Mesothelial cell of epicardium (in vitro differentiated cells): ENCODE data around the gene HSPA1L. TPM values are rescaled to one million over a fixed set of nuclear protein-coding genes. Genes with fewer than 3 reads are reported as not detected.
"Not testable (repeated sequence)": the region's sequence is repeated elsewhere in the genome, so short reads cannot be mapped to it uniquely, and the experiment has no call there.

Source experiments
- DNase-seq, 2 experiments: peaks; one replicate each; pipeline ENCODE4 v3.0.0; 2021; ENCODE audit warnings: low spot score in 2 of 2; ENCODE audit not compliant: unreplicated experiment in 2 of 2
- H3K27ac Mint-ChIP-seq: 2 replicates; pipeline ENCODE4 v1.8.0; 2021; ENCODE audit warnings: mixed read lengths
- H3K27me3 Mint-ChIP-seq: 2 replicates; pipeline ENCODE4 v1.8.0; 2021; ENCODE audit warnings: low read depth, mixed read lengths
- H3K36me3 Mint-ChIP-seq: 2 replicates; pipeline ENCODE4 v1.8.0; 2021; ENCODE audit warnings: mixed read lengths
- H3K4me1 Mint-ChIP-seq: 2 replicates; pipeline ENCODE4 v1.8.0; 2021; ENCODE audit warnings: mixed read lengths
- H3K4me3 Mint-ChIP-seq: 2 replicates; pipeline ENCODE4 v1.8.0; 2021; ENCODE audit warnings: mild to moderate bottlenecking, moderate library complexity, mixed read lengths
- H3K9me3 Mint-ChIP-seq: 2 replicates; pipeline ENCODE4 v1.8.0; 2021; ENCODE audit warnings: mixed read lengths
- total RNA-seq: library from RNA; stranded (reverse); gene quantifications from 3 replicates; pipeline ENCODE4 v1.2.1, GENCODE V29; 2021
- TF ChIP-seq, protein P1 (sequence below): fragments of 200-600 bp; sonication (generic); IDR thresholded peaks from one replicate; pipeline ENCODE4 v1.5.0; 2021; ENCODE audit warnings: antibody characterized with exemption; ENCODE audit not compliant: unreplicated experiment

The HSPA1L gene
- total RNA-seq, 1 donor from 2014 or later = 2.2 TPM

DNA sequence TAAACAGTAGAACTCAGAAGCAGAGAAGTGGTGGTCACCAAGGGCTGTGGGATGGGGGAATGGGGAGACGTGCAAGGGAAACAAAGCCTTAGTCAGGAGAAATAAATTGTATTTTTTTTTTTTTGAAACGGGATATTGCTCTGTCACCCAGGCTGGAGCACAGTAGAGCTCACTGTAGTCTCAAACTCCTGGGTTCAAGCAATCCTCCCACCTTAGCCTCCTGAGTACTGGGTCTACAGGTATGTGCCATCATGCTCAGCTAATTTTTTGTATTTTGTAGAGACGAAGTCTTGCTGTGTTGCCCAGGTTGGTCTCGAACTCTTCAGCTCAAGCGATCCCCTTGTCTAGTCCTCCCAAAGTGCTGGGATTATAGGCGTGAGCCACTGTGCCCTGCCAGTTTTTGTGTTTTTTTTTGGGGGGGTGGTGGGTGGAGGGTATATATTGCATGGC is 15.8 kb upstream of the HSPA1L start:
- Mint-ChIP-seq H3K4me1 (peaks cover 31% of the 10 kb centered on the region), H3K9me3 (no peaks in the 10 kb centered on the region), H3K36me3 (no peaks in the 10 kb centered on the region), H3K27ac (peak overlapping the region; percentile 96), H3K27me3 (no peaks in the 10 kb centered on the region), H3K4me3 (peak overlapping the region; percentile 83)
- no peak for DNase-seq
- TF ChIP-seq, protein P1, sequence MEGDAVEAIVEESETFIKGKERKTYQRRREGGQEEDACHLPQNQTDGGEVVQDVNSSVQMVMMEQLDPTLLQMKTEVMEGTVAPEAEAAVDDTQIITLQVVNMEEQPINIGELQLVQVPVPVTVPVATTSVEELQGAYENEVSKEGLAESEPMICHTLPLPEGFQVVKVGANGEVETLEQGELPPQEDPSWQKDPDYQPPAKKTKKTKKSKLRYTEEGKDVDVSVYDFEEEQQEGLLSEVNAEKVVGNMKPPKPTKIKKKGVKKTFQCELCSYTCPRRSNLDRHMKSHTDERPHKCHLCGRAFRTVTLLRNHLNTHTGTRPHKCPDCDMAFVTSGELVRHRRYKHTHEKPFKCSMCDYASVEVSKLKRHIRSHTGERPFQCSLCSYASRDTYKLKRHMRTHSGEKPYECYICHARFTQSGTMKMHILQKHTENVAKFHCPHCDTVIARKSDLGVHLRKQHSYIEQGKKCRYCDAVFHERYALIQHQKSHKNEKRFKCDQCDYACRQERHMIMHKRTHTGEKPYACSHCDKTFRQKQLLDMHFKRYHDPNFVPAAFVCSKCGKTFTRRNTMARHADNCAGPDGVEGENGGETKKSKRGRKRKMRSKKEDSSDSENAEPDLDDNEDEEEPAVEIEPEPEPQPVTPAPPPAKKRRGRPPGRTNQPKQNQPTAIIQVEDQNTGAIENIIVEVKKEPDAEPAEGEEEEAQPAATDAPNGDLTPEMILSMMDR = no peak

DNA sequence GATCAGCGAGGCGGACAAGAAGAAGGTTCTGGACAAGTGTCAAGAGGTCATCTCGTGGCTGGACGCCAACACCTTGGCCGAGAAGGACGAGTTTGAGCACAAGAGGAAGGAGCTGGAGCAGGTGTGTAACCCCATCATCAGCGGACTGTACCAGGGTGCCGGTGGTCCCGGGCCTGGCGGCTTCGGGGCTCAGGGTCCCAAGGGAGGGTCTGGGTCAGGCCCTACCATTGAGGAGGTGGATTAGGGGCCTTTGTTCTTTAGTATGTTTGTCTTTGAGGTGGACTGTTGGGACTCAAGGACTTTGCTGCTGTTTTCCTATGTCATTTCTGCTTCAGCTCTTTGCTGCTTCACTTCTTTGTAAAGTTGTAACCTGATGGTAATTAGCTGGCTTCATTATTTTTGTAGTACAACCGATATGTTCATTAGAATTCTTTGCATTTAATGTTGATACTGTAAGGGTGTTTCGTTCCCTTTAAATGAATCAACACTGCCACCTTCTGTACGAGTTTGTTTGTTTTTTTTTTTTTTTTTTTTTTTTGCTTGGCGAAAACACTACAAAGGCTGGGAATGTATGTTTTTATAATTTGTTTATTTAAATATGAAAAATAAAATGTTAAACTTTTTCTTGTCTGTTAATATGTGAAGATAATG is 14.7 kb upstream of the HSPA1L start:
- TF ChIP-seq, protein P1 = peak; percentile 60
- Mint-ChIP-seq H3K9me3 (no peaks in the 10 kb centered on the region), H3K4me3 (peak overlapping the region; percentile 83), H3K4me1 (peaks cover 40% of the 10 kb centered on the region), H3K27ac (peak overlapping the region; percentile 96), H3K27me3 (no peaks in the 10 kb centered on the region), H3K36me3 (no peaks in the 10 kb centered on the region)
- no peak for DNase-seq

DNA sequence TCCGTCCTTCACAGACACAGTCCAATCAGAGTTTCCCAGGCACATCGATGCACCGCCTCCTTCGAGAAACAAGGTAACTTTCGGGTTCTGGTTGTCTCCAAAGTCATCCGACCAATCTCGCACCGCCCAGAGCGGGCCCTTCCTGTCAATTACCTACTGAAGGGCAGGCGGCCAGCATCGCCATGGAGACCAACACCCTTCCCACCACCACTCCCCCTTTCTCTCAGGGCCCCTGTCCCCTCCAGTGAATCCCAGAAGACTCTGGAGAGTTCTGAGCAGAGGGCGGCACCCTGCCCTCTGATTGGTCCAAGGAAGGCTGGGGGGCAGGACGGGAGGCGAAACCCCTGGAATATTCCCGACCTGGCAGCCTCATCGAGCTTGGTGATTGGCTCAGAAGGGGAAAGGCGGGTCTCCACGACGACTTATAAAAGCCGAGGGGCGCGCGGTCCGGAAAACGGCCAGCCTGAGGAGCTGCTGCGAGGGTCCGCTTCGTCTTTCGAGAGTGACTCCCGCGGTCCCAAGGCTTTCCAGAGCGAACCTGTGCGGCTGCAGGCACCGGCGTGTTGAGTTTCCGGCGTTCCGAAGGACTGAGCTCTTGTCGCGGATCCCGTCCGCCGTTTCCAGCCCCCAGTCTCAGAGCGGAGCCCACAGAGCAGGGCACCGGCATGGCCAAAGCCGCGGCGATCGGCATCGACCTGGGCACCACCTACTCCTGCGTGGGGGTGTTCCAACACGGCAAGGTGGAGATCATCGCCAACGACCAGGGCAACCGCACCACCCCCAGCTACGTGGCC is 12.4 kb upstream of the HSPA1L start, which contains the start of gene HSPA1B:
Gene HSPA1B (plus strand): TSS at position 453 of the 794 bp plus-strand sequence. CDS start 213 bp downstream, at position 666.
- Mint-ChIP-seq H3K27ac (peak within 1 kb of the TSS; percentile 97), H3K27me3 (no peaks in the 10 kb centered on the region), H3K4me3 (peak within 1 kb of the TSS; percentile 87), H3K4me1 (peaks cover 54% of the 10 kb centered on the region), H3K9me3 (no peaks in the 10 kb centered on the region), H3K36me3 (no peaks in the 10 kb centered on the region)
- DNase-seq = peak; percentile 94 to 98
- TF ChIP-seq, protein P1 = no peak

DNA sequence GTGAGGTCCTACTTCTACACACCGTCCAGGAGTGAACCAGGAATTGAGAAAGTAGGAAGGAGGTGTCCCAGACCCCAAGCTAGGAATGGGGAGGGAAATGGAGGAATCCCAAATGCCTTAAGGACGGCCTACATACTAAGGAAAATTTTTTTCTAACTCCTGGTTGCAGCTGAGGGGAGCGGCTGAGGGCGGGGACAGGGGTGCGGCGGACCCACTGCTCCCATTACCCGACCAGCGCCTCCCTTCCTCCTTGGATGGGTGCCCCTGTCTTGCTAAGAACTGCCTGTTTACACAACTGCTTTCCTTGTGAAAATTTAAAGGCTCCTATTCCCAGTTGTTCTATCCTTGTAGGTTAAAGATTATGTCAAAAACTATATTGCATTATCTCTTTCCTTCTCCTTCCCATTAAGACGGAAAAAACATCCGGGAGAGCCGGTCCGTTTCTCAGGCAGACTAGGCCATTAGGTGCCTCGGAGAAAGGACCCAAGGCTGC is 11.8 kb upstream of the HSPA1L start:
- TF ChIP-seq, protein P1 = no peak
- DNase-seq = peak in 1 of 2 experiments; percentile 62
- peak overlapping the region; percentile 87 for H3K4me3 Mint-ChIP-seq
- H3K27me3 Mint-ChIP-seq = no peaks in the 10 kb centered on the region
- peaks cover 59% of the 10 kb centered on the region for H3K4me1 Mint-ChIP-seq
- H3K27ac Mint-ChIP-seq = peak overlapping the region; percentile 97
- no peaks in the 10 kb centered on the region for H3K9me3 Mint-ChIP-seq
- no peaks in the 10 kb centered on the region for H3K36me3 Mint-ChIP-seq

DNA sequence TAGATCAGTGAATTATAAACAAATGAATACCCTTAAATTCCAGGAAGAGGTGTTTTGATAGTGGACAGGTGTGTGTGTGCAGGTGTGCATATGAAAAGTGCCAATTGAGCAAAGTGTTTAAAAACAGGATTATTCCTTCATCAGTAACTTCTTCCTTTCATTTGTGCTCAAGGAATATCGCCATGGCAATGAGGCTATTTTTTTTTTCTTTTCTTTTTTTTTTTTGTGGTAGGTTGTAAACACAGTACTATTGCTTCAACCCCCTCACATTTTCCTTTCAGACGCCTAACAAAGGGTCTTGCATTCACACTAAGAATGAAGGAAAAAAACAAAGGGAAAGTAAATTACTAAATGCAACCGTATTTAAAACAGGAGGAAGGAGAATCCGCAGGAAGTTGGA is 10.5 kb upstream of the HSPA1L start:
- no peak for DNase-seq
- H3K27me3 Mint-ChIP-seq = no peaks in the 10 kb centered on the region
- peaks cover 63% of the 10 kb centered on the region for H3K4me1 Mint-ChIP-seq
- H3K9me3 Mint-ChIP-seq = no peaks in the 10 kb centered on the region
- TF ChIP-seq, protein P1 = no peak
- H3K36me3 Mint-ChIP-seq = no peaks in the 10 kb centered on the region
- H3K4me3 Mint-ChIP-seq = peak overlapping the region; percentile 44
- peak overlapping the region; percentile 97 for H3K27ac Mint-ChIP-seq

DNA sequence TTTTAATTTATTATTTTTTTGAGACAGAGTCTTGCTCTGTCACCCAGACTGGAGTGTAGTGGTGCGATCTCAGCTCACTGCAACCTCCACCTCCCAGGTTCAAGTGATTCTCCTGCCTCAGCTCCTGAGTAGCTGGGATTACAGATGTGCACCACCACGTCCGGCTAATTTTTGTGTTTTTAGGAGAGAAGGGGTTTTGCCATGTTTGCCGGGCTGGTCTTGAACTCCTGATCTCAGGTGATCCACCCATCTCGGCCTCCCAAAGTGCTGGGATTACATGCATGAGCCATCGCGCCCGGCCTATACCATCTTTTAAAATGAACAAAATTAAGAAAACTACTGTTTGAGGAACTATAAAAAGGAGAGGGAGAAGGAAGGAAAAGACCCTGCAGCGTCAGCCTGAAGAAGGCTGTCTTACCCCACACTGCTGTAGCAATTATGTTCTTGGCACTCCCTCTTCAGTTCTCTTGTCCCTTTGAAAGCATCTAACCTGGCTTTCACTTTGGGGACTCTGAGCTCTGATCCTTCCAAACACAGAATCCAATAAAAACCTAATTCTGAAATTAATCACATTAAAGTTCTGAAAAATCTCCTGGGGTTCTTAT is 8.6 kb upstream of the HSPA1L start:
- Mint-ChIP-seq H3K4me1 (peaks cover 60% of the 10 kb centered on the region), H3K4me3 (peak overlapping the region; percentile 20), H3K27ac (peak overlapping the region; percentile 92)
- H3K9me3 Mint-ChIP-seq, DNase-seq, H3K27me3 Mint-ChIP-seq, H3K36me3 Mint-ChIP-seq: not testable (repeated sequence)
